ENCODE results near the gene EEF2.

GRCh38 chr19:3950871-3951861 is 34.1 kb downstream of the EEF2 start:
- TF ChIP-seq, protein P1, sequence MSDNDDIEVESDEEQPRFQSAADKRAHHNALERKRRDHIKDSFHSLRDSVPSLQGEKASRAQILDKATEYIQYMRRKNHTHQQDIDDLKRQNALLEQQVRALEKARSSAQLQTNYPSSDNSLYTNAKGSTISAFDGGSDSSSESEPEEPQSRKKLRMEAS (IDR thresholded peaks at IDR 0.05) = no peak
- TF ChIP-seq, protein P2, sequence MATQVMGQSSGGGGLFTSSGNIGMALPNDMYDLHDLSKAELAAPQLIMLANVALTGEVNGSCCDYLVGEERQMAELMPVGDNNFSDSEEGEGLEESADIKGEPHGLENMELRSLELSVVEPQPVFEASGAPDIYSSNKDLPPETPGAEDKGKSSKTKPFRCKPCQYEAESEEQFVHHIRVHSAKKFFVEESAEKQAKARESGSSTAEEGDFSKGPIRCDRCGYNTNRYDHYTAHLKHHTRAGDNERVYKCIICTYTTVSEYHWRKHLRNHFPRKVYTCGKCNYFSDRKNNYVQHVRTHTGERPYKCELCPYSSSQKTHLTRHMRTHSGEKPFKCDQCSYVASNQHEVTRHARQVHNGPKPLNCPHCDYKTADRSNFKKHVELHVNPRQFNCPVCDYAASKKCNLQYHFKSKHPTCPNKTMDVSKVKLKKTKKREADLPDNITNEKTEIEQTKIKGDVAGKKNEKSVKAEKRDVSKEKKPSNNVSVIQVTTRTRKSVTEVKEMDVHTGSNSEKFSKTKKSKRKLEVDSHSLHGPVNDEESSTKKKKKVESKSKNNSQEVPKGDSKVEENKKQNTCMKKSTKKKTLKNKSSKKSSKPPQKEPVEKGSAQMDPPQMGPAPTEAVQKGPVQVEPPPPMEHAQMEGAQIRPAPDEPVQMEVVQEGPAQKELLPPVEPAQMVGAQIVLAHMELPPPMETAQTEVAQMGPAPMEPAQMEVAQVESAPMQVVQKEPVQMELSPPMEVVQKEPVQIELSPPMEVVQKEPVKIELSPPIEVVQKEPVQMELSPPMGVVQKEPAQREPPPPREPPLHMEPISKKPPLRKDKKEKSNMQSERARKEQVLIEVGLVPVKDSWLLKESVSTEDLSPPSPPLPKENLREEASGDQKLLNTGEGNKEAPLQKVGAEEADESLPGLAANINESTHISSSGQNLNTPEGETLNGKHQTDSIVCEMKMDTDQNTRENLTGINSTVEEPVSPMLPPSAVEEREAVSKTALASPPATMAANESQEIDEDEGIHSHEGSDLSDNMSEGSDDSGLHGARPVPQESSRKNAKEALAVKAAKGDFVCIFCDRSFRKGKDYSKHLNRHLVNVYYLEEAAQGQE (IDR thresholded peaks at IDR 0.05; ENCODE audit: low read depth) = no peak
- no peak for TF ChIP-seq TEAD4 (IDR thresholded peaks at IDR 0.05)
- no peak for TF ChIP-seq RAD21 (IDR thresholded peaks at IDR 0.05; ENCODE audit: low read depth)
- no peak for TF ChIP-seq EGR1 (IDR thresholded peaks at IDR 0.05)

All from Ishikawa (cell line).